NOMO-1 (cell line): ENCODE results near the gene MAN2C1.
"Not testable (repeated sequence)": the region's sequence is repeated elsewhere in the genome, so short reads cannot be mapped to it uniquely, and the experiment has no call there.

Source experiments
- DNase-seq, 2 experiments: peaks; one replicate each; lab custom pipeline; 2025; ENCODE audit not compliant: unreplicated experiment in 2 of 2; lab: John Stamatoyannopoulos, UW

MAN2C1 gene

DNA sequence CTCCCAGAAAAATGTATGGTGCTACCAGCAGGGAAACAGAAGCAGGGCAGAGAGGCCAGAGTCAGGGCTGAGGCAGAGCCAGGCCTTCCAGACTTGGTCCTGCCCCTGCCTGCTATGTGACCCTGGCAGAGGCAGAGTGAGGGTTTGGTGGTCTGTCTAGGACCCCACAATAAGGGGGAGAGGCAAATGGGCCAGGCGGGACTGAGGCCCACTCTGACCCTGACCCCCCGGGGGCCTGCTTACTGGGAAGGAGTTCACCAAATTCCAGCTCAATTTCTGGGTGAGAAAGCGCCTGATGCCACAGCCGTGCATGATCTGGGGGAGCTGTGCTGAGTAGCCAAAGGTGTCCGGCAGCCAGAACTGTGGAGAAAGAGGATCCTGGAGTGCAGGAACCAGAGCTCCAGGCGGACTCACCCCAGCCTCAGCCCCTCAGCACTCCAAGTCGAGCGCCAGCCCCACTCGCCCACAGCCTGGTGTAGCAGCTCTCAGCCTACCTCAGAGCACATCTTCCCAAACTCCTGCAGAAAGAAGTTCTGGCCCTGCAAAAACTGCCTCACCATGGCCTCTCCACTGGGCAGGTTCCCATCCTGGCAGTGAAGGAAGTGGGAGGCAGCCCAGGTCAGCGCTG is 6.9 kb downstream of the MAN2C1 start:
- DNase-seq: no peak

DNA sequence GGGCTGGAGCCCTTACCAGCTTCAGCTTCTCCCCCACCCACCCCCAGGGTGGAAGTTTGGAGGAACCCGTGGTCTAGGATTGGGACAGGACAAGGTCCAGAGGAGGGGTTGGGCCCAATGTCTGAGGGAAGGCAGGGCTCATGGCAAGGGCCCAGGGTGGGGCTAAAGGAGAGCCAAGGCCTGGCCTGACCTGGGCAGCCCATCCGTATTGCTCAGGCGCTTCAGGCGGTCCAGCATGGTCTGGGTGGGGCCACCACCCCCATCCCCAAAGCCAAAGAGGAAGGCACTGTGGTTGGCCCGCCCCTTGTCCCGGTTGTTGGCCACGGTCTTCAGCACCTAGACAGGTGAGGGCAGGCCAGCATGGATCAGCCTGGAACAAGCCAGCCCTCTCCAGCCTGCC is 7.6 kb downstream of the MAN2C1 start:
- DNase-seq: no peak

- no peak for DNase-seq
Measured at GRCh38 chr15:75360391-75360790, 8.0 kb downstream of the MAN2C1 start.

DNA sequence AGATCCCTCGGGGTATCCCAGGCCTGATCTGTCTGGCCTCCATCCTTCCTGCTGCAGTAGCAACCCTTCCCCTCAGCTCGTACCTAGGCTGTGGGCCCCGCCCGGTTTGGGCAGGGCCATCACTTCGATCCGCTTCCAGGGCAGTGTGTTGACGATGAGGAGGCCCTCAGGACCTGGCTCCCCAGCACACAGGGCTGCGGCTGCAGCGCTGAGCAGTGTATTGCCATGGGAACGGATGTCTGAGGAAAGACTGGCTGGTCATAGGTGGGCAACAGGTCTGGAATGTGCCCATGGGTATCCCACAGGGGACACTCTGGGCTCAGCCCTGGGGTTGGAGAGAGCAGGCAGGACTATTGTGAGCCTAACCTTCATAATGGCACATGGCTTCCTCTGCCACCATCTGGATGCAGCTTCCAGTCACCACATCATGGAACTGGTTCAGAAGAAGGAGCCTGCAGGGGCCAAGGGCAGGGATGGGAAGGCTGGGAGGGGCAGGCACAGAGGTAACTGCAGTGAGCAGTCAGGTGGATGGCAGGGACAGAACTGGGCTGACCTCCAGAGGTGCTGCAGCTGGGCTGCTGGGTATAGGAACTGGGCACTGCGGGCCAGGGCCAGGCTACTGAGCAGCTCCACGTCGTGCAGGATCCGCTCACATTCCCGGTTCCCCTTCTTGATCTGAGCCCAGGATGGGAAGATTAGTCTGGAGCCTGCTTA is 8.7 kb downstream of the MAN2C1 start:
- DNase-seq: no peak

DNA sequence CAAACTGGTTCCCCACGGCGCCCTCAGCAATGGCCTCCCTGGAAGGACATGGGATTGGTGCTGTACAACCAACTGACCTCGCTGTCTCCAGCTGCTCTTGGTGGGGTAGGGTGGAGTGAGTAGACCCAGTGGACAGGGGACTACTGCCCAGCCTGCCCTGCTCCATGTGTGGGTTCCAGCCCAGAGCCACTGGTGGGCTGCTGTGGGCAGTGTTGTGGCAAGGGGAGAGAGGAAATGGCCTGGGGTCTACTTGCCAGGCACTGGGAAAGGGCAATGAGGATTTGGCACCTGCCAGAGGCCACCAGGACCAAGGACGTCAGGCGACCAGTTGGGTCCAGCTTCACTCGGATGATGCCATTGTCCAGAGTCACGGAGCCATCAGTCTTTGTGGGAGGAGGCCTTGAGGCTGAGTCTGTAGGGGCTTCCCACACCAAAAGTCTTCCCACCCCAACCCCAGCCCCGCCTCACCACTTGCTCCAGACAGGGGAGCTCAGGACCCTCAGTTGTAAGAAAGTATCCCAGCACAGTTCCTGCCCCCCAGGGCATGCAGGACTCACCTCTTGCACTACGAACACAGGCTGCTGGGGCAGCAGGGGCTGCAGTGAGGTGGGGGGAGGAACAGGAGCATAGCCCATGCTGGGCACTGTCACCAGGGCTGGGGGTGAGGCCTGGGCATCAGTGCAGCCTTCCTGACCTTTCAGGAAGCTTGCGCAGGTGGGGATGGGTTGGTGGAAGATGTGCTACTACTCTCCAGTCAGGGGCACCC is 9.5 kb downstream of the MAN2C1 start:
- no peak for DNase-seq

DNA sequence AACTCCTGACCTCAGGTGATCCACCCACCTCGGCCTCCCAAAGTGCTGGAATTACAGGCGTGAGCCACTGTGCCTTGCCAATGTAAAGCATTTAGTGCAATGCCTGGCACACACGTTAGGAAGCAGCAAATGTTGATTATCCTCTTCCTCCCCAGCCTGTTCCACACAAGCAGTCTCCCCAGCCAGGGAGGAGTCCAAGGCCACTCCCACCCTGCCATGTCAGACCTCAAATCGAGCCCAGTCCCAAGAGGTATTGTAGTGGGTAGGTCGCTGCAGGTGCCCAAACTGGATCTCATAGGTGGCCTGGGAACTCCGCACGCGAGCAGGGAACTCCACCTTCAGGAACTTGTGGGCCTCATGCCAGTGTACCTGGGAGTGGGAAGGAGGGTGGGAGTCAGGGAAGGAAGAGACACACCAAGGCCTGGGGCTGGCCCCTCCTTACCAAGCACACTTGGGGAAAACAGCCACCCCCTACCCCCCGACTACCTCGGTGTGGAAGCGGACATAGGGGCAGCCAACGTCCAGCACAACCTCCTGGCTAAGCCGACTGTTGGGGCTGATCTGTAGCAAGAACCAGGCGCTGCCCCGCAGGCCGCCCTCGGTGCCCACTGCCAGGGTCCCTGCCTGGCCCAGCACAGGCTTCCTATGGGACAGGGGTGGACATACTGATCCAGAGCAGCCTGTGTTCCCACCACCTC is 10.3 kb downstream of the MAN2C1 start:
- no peak for DNase-seq

DNA sequence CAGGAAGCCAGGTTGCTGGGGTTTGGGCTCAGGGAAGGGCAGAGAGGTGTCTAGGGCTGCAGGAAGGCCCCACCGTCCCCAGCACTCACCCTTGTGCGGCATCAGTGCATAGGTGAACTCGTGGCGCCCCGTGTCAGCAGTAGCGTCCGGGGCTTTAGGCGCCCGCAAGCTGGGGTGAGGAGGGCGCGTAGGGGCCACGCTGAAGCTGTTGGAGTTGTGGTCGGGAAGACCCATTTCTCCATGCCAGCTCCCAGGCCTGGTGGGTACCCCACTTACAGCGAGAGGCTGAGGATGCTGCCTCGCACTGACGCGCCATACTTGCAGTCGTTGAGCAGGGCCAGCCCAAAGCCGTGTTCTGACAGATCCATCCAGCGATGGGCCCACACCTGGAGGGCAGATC is 11.9 kb downstream of the MAN2C1 start:
- no peak for DNase-seq

DNA sequence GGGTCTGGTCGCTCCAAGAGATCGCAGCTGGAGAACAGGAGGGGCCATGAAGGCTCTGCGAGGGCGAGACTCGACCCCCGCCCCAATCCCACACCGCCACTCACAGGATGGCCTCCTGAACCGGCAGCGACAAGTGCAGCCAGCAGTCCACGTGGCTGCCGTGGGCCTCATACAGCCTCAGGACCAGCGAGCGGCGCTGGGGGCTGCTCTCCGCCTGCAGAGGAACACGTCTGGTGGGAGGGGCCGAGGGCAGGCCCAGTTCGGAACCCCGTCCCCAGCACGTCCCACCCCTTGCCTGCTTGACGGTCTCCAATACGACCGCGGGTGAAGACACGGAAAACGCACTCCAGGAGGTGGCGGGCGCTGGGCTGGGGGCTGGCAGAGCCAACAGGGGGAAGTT is 12.4 kb downstream of the MAN2C1 start:
- DNase-seq: no peak

DNA sequence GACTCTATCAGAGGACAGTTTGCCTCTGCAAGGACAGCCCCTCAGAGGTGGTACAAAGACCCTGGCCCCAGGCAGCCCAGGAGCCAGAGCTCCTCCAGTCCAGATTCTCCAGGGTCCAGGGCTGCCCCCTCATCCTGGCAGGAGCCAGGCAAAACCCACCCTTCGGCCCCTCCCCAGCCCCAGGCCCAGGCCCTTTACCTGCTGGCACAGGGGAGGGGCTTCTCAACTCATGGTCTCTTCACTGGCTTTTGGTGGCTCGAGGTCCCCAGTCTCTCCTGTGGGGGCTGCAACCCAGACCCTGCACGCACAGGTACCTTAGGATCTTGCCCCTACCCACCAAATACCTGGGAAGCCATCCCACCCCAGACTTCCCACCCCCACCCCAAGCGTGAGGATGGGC is 13.0 kb downstream of the MAN2C1 start:
- DNase-seq: no peak

DNA sequence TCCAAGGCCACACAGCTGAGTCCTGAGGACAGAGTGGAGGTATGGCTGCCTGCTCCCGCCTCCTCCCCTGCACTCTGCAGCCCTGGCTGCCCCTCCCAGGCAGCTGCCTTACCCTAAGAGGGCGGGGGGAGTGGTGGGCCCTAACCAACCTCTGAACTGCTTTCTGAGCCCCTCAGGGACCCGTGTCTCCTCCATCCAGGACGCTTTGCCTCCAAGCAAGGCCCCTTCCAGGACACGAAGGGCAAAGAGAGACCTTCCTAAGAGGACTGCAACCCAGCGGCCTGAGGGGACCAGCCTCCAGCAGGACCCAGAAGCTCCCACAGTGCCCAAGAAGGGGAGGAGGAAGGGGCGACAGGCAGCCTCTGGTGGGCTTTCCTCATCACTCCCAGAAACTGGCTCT is 14.0 kb downstream of the MAN2C1 start:
- DNase-seq: no peak

- no peak for DNase-seq
Measured at GRCh38 chr15:75353604-75354003, 14.8 kb downstream of the MAN2C1 start.

DNA sequence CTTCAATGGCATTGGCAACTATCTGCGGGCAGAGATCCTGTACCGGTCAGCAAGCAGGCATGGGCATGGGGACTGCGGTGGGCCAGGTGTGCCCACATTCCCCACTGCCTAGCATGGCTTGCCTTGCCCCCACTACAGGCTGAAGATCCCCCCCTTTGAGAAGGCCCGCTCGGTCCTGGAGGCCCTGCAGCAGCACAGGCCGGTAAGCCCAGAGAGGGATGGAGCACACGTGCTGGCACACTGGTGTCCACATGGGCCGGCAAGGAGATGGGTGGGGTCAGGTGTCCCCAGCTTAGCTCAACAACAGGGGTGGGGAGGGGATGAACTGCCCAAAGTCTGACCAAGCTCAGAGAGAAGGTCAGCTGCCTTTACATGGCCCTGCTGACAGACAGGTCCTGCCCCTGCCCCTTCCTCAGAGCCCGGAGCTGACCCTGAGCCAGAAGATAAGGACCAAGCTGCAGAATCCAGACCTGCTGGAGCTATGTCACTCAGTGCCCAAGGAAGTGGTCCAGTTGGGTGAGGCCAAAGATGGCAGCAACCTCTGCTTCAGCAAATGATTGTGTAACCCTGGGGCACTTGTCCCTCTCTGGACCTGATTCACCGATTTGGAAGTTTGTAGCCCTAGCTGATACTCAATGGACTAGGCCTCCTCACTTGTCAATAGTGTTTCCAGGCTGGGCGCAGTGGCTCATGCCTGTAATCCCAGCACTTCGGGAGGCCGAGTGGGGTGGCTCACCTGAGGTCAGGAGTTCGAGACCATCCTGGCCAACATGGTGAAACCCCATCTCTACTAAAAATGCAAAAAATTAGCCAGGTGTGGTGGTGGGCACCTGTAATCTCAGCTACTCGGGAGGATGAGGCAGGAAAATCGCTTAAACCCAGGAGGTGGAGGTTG is 16.0 kb downstream of the MAN2C1 start:
- no peak for DNase-seq

GRCh38 chr15:75350601-75351361 is 17.6 kb downstream of the MAN2C1 start:
- DNase-seq: no peak

DNA sequence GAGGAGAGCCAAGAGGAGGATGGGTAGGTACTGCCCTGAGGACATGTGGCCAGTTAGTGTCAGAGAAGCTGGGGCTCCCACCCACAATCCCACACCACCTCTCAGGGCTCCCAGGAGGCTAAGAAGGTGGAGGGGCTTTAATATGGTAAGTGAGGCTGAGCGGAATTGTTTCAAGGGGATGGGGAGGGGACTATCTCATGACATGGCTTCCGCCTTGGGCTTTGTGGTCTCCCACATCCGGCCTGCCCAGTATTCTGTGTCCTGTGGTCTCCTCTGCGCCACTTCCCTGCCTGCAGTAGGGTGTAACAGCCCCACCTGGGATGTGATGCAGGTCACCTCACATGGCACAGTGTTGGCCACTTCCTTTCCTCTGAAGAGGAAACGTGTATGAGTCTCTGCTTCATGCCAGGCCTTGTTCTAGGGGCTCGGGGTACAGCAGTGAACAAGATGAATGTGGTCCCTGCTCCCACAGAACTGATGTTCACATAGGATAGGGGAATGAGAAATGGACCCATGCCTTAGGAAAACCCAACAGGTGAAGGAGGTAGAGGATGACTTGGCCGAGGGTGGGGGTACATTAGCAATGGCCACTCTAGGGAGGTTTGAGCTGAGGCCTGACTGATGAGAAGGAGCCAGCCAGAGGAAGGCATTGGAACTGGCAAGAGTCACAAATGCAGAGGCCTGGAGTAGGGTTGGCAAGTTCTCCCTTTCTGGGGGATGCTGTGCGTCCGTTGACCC is 18.4 kb downstream of the MAN2C1 start:
- DNase-seq: peak; percentile 65 to 67

- not testable (repeated sequence) for DNase-seq
Measured at GRCh38 chr15:75349351-75349669, 19.1 kb downstream of the MAN2C1 start.

- DNase-seq: no peak
Measured at GRCh38 chr15:75348562-75349350, 19.7 kb downstream of the MAN2C1 start.

DNA sequence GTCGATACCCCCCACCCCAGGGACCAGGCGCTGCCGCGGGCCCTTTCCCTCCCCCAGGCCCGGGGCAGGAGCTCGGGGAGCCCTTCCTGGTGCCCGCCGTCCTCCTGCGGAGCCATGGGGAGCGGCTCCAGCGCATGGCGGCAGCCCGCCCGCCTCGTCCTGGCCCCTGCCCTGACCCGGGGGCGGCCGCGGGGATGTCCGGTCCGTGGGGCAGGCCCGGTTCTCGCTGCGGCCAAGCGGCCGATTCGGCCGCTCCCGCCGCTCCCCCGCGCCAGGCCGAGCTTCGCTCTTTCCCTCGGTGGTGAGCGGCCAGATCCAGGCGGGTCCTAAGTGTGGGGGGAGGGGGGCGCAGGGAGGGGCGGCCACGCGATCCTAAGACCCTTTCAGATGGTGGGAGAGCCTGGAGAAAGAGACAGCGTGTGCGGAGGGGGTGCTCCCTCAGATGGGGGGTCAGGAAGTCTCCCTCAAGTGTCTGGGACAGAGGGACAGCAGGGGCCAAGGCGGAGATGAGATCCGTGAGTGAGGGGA is 20.3 kb downstream of the MAN2C1 start:
- peak in 1 of 2 experiments; percentile 9 for DNase-seq
